ENCODE measurements around the gene A2M.

A2M gene

DNA sequence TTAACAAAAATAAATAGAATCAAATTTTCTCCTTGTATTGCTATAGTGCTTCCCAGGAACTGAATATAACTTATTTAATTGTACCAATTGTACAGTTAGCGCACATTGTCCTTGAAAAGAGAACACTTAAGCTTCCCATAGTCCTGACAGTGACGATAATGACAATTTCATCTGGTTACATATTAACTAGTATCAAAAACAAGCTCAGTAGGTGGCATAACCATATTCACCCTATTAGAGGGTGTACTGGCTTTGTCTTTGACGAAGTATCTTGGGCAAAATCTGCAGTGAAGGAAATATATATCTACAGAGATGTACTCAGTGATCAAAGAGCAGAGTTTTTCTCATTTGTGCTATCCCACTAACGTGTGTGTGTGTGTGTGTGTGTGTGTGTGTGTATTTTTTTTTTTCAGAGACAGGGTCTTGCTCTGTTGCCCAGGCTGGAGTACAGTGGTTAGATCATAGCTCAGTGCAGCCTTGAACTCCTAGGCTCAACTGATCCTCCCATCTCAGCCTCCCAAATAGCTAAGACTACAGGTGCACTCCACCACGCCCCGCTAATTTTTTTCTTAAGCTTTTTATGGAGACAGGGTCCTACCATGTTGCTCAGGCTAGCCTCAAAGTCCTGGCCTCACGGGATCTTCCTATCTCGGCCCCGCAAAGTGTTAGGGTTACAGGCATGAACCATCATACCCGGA is 4.9 kb upstream of the A2M start:
- DNase-seq, result no peak

GRCh38 chr12:9118158-9118557 is 2.4 kb upstream of the A2M start:
- DNase-seq, result no peak

DNA sequence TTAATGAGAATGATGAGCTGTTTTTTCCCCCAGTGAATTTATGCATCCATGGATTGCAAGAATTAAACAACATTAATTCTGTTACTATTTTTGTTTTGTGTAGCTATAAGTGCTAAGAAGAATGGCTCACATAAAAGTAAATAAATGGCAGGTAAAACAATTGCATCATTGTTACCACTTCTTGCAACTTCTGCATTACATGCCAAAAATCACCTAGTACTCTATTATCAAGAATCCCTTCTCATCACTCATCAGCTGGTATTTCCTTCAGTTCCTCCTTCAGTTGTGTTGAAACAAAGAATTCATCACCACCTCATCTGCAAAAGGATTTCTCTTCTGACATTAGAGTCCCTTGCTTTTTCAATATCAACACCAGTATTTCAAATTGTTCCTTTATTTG is 773 bp downstream of the A2M start:
- no peak for DNase-seq

DNA sequence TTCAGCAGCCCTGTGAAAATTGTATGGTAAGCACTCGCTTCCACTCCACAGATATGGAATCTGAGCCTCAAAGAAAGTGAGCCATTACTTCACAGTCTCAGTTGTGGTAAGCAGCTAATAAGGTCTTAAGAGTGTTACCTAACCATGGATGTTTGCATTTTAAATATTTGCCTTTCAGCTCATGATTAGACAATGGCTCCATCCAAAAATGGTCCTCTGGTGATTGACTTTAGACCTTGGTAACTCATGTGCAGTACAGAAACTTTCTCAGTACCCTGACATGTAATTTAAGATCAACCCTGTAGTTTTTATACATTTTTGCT is 1.8 kb downstream of the A2M start:
- DNase-seq, result no peak

- DNase-seq, result no peak
These were observed 2.3 kb downstream of the A2M start for GRCh38 chr12:9113296-9113986.

- no peak for DNase-seq
These were observed 3.5 kb downstream of the A2M start for GRCh38 chr12:9112076-9112853.

GRCh38 chr12:9111525-9111924 is 4.2 kb downstream of the A2M start:
- no peak for DNase-seq

GRCh38 chr12:9109737-9110491 is 5.8 kb downstream of the A2M start:
- DNase-seq, result no peak

DNA sequence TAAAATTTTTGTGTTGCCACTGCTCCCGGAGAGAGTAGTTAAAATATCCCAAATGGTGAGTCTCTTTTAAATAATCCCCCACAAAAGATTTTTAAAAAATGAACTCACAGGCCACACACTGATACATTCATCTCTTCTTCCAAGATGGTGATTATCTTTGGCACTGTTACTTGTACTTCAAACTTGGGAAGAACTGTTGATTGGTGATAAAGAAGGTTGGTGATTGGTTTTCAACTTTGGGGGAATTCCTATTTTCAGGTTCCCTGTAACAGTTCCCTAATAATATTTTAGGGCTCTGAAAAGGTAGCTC is 6.6 kb downstream of the A2M start:
- no peak for DNase-seq

DNA sequence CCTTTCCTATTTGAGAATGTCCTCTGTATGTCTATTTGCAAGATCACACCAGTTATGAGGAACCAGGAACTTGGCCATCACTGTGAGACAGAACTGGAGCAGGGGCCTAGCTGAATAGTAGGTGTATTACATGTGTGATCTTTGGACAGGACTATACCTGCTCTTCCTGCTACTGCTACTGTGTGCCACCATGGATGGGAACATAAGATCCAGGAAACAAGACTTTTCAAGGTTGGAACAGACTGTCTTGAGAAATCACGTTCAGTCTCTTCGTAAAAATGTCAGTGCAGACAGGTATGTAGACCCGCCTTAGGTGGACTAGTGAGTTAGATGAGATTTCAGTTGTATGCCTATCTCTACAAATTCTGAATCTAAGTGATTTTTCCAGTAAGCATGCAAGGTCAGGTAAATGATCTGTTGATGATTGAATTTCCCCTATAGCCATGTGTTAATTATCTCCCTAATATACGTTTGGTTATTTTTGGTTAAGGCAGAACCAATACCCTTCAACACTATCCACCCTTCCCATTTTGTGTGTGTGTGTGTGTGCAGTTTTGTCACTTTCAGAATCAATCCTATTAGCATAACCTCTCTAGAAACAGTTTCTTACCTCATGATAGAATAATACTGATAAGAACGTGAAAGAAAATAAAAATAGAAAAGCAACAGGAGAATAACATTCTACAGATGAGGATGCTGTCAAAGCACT is 7.1 kb downstream of the A2M start:
- DNase-seq, result no peak

- DNase-seq, result no peak
These were observed 8.2 kb downstream of the A2M start for GRCh38 chr12:9107542-9107873.

GRCh38 chr12:9106610-9107541 is 8.8 kb downstream of the A2M start:
- DNase-seq, result no peak

DNA sequence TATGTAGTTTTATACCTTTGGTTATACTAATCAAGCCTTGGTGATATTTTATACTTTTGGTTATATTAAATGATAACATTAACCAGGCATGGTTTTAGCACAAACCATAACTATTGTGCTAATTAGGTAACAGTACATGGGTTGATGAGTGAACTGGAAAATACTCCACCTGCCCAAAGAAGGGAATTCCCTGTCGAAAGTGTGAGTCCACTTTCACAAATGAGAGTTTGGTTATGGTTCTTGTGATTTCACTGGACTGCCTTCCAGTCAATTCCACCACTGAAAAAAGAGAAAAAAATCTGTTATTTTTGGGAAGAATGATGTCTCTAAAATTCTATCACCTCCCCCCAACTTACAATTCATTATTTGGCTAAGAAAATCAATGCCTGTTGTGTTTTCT is 9.7 kb downstream of the A2M start:
- no peak for DNase-seq

DNA sequence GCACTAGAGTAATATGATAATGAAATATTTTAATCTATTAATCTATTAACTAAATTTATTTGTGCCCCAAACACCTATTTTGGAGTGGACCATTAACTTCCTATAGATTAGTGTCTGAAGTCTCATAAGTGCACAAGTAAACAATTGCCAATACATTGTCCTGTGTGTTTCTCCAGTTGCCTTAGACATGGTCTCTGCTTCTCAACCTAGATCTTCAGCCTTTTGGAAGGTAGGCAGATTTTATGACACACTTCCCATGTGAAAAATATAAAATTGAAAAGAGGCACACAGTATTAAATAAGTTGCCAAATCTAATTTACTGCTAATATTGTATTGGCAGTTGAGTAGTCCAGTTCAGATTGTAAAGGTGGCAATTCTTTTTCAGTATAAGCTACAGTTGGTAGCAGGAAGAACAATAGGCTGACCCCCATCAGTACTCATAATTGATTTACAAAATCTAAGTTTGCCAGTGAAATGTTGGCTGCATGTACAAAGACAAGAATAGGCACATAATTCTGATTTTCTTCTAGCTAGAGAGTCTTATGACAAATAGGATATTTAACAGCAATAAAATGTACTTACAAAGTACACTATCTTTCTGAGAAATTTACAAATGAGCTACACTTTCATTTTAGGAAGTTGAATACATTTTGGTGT is 10.8 kb downstream of the A2M start:
- DNase-seq, result no peak

GRCh38 chr12:9104087-9104486 is 11.6 kb downstream of the A2M start:
- no peak for DNase-seq

DNA sequence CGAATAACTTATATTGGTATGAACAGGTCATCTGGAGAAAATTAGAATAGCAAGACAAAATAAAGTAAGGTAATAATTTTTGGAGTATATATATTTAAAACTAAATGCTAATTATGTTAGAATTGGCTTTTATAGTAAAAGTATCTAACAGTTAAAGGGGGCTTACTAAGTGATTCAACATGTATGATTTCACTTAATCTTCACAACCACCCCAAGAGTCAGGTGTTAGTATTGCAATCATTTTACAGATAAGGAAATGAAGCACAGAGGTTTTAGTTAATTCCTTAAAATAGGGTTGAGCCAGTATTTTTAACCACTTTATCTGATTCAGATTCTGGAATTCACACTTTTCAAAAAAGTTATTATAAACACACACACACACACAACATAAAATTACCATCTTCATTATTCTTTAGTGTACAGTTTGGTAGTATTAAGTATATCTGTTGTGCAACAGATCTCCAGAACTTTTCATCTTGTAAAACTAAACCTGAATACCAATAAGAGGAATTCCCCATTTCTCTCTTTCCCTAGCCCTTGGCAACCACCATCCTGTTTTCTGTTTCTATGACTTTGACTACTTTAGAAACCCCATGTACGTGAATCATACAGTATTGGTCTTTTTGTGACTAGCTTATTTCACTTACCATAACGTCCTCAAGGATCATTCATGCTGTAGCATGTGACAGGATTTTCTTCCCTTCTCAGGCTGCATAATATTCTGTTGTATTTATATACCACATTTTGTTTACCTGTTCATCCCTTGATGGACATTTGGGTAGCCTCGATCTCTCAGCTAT is 12.5 kb downstream of the A2M start:
- DNase-seq, result no peak

- DNase-seq, result no peak
These were observed 14.6 kb downstream of the A2M start for GRCh38 chr12:9101018-9101687.

DNA sequence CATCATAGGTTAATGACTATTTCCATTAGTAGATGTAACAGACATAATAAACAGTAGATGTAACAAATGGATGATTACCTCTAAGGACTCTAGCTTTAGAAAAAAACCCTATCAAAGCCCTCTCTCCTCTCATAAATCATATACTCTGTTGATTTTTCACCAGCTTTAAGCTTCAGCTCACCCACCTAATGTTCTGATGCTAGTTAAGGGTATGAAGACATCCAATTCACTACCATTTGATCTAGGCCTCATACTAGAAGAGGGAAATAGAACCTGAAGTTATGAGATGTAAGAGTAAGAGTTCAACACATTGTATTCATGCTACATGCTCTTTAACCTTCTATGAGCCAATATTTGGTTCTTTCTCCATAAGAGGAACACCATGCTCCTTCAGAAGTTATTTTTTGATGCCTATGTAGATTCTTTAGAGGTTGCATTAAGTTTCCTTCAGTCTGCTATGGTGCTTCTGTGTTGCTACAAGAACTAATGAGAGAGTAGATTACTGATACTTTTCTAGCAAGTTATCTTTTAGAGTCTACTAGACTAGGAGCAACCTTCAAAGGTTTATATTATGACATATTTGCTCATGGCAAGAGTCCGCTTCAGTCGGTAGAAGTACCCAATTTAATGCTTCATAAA is 16.0 kb downstream of the A2M start:
- no peak for DNase-seq

DNA sequence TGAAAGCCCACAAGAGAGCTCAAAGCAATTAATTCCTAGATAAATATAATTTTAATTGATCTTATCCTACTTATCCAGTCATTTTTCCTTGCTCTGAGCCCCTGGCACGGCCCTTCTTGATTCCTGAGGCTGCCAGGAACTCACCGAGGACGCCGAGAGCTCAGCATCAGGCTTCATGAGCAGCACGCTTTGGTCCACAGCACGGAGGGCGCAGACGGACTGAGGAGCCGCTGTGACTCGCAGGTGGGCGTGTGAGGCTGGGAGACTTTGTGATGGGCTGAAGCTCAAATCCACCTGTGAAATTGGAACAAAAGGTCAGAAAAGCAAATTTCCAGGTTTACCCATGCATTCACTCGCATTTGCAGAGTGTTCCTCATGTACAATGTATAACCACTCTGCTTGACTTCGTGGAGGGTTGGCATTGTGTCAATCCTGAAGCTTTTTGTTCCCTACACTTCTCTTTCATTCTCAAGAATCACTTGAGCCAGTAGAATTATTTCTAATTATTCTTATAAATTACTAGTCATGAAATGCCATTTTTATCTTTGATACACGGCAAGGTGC is 17.2 kb downstream of the A2M start:
- DNase-seq, result no peak

Data from right forelimb (tissue), 1 donor.